Activated T-cell treated with anti-CD3 and anti-CD28 coated beads, Interleukin-2, amount 50 U/mL, for 72 hours (primary cell): Measurements from ENCODE around the gene CCDC137. TPM values are rescaled to one million over a fixed set of nuclear protein-coding genes. Genes with fewer than 3 reads are reported as not detected.

Experiments
- ATAC-seq, 2 donors: fragments of 150-1000 bp; cut with Tn5 transposase; replicated peaks in 1 of 2; 2 replicates each; pipeline ENCODE4 v1.10.0; 2021; ENCODE audit warnings: moderate library complexity in 2 of 2, mild to moderate bottlenecking in 1 of 2
- DNase-seq, 2 donors: peaks; one replicate each; pipeline ENCODE4 v3.0.0; 2021 to 2022; ENCODE audit warnings: mixed read lengths in 1 of 2
- H3K27ac Mint-ChIP-seq: one replicate; pipeline ENCODE4 v1.8.0; 2022; ENCODE audit warnings: mild to moderate bottlenecking, moderate library complexity, mixed read lengths
- H3K27me3 Mint-ChIP-seq: one replicate; pipeline ENCODE4 v1.8.0; 2022; ENCODE audit warnings: low read depth, mixed read lengths
- H3K36me3 Mint-ChIP-seq, 2 donors: one replicate each; pipeline ENCODE4 v1.8.0; 2022; ENCODE audit warnings: mixed read lengths in 2 of 2, mild to moderate bottlenecking in 1 of 2; ENCODE audit not compliant: insufficient read depth in 2 of 2
- H3K4me1 Mint-ChIP-seq: one replicate; pipeline ENCODE4 v1.8.0; 2022; ENCODE audit warnings: low read depth, mixed read lengths
- H3K4me3 Mint-ChIP-seq, 2 donors: one replicate each; pipeline ENCODE4 v1.8.0; 2022; ENCODE audit warnings: mild to moderate bottlenecking in 2 of 2, mixed read lengths in 2 of 2, moderate library complexity in 2 of 2
- H3K9me3 Mint-ChIP-seq, 2 donors: one replicate each; pipeline ENCODE4 v1.8.0; 2022; ENCODE audit warnings: mixed read lengths in 2 of 2
- total RNA-seq, 2 donors: library from RNA; stranded (reverse); gene quantifications; one replicate each; pipeline ENCODE4 v1.2.3, GENCODE V29; 2022

CCDC137 gene
- total RNA-seq, 2 donors from 2014 or later, result 26.1 to 46.5 TPM

DNA sequence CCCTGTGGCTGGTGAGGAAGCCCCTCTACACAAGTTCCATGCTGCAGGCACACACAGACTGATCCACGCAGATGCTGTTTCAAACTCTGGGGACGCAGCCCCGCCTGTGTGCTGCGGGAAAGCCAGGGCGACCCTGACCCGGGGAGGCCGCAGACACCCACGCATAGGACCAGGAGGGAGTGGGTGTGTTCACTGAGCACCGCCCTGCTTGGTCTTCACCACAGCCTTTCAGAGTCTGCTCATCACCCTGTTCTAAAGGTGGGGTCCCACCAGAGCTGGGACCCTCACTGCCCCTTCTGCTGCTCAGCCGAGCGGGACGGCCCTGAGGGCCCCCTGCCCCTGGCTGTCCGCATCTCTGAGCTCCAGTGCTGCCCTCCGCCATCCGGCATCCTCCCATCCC, 22.0 kb upstream of the CCDC137 start:
- no peak for DNase-seq
- no peaks in the 10 kb centered on the region for H3K36me3 Mint-ChIP-seq
- H3K9me3 Mint-ChIP-seq, result no peaks in the 10 kb centered on the region
- H3K27me3 Mint-ChIP-seq, result peaks cover 6% of the 10 kb centered on the region
- no peaks in the 10 kb centered on the region for H3K4me1 Mint-ChIP-seq
- no peak overlapping the region for H3K27ac Mint-ChIP-seq
- ATAC-seq, result no peak
- no peak overlapping the region for H3K4me3 Mint-ChIP-seq

DNA sequence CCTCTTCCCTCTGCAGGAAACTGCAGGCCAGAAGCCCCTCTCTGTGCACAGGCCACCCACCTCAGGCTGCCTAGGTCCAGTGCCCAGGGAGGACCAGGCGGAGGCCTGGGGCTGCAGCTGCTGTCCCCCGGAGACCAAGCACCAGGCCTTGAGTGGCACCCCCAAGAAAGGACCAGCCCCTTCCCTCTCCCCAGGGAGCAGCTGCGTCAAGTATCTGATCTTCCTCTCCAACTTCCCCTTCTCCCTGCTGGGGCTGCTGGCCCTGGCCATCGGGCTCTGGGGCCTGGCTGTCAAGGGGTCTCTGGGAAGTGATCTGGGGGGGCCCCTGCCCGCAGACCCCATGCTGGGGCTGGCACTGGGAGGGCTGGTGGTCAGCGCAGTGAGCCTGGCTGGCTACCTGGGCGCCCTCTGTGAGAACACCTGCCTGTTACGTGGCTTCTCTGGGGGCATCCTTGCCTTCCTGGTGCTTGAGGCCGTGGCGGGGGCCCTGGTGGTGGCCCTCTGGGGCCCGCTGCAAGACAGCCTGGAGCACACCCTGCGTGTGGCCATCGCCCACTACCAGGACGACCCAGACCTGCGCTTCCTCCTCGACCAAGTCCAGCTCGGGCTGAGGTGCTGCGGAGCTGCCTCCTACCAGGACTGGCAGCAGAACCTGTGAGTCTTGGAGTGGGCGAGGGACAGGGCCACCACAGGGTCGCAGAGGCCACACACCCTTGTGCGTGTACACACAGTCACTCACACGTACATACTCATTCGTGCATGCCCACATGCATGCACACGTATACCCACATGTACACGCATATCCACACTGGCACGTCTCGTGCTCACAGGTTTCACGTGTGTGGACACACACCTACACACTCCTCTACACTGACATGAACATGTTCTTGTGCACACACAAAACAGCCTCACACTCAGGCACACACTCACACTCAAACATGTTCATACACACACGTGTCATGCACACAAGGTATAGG, 21.3 kb upstream of the CCDC137 start:
- Mint-ChIP-seq H3K27me3 (peaks cover 6% of the 10 kb centered on the region), H3K9me3 (no peaks in the 10 kb centered on the region)

DNA sequence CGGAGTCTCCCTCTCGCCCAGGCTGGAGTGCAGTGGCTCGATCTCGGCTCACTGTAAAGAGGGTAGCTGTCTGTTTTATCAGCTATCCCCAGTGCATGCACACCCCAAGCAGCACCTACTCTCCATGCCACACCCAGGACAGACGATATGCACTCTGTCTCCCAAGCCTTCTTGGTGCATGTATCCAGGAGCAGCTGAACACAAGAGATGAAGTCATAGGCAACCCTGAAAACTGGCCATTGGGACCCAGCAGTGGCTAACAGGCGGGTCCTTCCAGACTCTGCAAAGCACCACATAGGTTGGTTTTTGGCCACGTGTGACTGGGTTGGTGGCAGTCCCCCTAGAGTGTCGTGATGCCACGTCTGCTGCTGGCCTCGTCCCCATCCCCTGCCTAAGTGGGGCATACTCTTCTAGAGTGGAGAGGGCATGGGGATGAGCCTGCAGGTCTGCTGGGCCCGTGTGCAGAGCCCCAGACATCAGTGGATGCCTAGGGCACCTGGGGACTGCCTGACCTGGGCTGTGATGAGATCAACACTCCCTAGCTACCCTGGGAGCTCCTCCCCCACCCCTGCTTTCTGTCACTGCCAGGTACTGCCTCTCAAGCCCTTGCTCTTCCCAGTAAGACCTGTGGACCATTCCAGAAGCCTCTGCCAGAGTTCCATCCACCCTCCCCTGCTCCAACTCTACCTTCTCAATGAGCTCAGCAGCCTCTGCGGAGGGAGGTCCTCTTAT, 19.5 kb upstream of the CCDC137 start:
- H3K4me1 Mint-ChIP-seq, result peaks cover 5% of the 10 kb centered on the region
- DNase-seq (no peak), ATAC-seq (no peak)
- no peak overlapping the region for H3K4me3 Mint-ChIP-seq
- H3K9me3 Mint-ChIP-seq, result no peaks in the 10 kb centered on the region
- peaks cover 12% of the 10 kb centered on the region for H3K27me3 Mint-ChIP-seq
- H3K36me3 Mint-ChIP-seq, result no peaks in the 10 kb centered on the region
- H3K27ac Mint-ChIP-seq, result no peak overlapping the region

More for the DNA sequence above, 21.3 kb upstream of the CCDC137 start:
- H3K36me3 Mint-ChIP-seq, result no peaks in the 10 kb centered on the region
- DNase-seq (no peak), ATAC-seq (no peak)
- no peak overlapping the region for H3K27ac Mint-ChIP-seq
- no peaks in the 10 kb centered on the region for H3K4me1 Mint-ChIP-seq
- H3K4me3 Mint-ChIP-seq, result no peak overlapping the region

DNA sequence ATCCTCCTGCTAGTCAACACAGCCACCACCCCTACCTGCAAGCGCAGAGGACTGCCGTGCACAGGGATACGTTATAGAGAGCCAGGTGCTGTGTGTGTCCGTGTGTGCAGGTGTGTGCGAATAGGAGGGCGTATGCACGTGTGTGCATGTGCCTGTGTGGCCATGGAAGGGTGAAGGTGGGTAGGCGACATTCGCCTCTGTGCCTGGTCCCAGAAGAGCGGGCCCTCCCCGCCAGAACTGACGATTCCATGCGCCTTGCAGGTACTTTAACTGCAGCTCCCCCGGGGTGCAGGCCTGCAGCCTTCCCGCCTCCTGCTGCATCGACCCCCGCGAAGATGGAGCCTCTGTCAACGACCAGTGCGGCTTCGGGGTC, 18.9 kb upstream of the CCDC137 start:
- no peak overlapping the region for H3K4me3 Mint-ChIP-seq
- H3K27ac Mint-ChIP-seq, result no peak overlapping the region
- ATAC-seq (no peak), DNase-seq (no peak)
- H3K4me1 Mint-ChIP-seq, result peaks cover 5% of the 10 kb centered on the region
- H3K9me3 Mint-ChIP-seq, result no peaks in the 10 kb centered on the region
- H3K27me3 Mint-ChIP-seq, result peaks cover 12% of the 10 kb centered on the region
- H3K36me3 Mint-ChIP-seq, result no peaks in the 10 kb centered on the region

DNA sequence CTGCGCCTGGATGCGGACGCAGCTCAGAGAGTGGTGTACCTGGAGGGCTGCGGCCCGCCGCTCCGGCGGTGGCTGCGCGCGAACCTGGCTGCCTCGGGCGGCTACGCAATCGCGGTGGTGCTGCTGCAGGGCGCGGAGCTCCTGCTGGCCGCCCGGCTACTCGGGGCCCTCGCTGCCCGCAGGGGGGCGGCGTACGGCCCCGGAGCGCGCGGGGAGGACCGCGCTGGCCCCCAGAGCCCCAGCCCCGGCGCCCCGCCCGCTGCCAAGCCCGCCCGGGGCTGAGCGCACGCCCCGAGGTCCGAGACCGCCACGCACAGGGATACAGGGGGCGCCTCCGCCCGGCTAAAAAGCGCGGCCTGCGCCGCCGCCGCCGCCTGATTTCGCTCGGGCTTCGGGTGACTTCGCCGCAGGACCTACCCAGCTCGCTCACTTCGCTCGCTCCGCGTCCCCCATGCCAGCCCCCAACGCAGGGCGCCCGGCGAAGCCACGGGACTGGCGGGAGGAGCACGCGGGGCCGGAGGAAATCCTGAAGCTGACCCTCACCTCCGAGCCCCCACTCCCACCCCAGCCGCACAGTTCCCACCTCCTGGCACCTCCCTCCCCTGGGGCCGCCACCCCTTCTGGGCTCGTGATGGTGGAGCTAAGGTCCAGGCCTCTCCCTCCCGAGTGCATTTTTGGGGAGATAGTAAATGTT, 18.4 kb upstream of the CCDC137 start:
- Mint-ChIP-seq H3K4me3 (no peak overlapping the region), H3K9me3 (no peaks in the 10 kb centered on the region), H3K36me3 (no peaks in the 10 kb centered on the region), H3K27ac (no peak overlapping the region), H3K4me1 (peaks cover 9% of the 10 kb centered on the region), H3K27me3 (peaks cover 12% of the 10 kb centered on the region)
- DNase-seq (no peak), ATAC-seq (no peak)

DNA sequence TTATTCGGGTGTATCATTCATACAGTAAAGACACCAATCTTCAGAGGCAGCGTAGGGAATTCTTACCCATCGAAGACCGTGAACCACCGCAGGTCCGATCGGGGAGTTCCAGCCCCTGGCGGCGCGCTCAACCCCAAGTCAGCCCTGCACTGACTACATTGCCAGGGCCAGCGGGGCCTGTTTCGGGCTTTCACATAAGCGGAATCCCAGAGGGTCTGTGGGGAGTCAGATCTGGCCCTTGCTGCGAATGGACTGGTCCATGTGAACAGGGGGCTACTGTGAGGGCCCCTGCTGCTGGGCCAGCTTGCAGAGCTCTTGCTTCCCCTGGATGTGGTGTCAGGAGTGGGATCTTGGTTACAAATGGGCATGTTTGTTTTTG, 17.8 kb upstream of the CCDC137 start:
- Mint-ChIP-seq H3K36me3 (no peaks in the 10 kb centered on the region), H3K4me3 (no peak overlapping the region), H3K4me1 (peaks cover 14% of the 10 kb centered on the region), H3K27me3 (peaks cover 12% of the 10 kb centered on the region), H3K27ac (no peak overlapping the region), H3K9me3 (no peaks in the 10 kb centered on the region)
- DNase-seq, result no peak
- no peak for ATAC-seq

DNA sequence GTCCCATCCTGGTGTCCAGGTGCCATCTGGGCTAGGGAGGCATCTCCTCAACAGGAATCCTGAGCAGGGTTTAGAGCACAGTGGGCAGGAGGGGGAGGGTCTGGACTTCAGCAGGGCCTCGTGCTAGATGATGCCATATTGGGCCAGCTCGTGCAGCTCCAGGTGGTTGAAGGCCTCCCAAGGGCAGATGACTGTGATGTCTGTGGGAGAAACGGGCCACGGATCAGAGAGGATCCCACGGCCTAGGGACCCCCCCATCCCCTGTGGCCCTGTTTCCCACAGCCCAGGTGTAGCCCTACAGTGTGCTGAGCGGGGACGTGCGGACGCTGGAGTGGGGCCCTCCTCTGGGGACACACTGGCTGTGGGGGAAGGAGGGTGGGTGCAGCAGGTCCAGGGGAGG, 15.6 kb upstream of the CCDC137 start:
- peaks cover 12% of the 10 kb centered on the region for H3K27me3 Mint-ChIP-seq
- no peak overlapping the region for H3K27ac Mint-ChIP-seq
- H3K4me1 Mint-ChIP-seq, result peaks cover 21% of the 10 kb centered on the region
- H3K36me3 Mint-ChIP-seq, result no peaks in the 10 kb centered on the region
- H3K9me3 Mint-ChIP-seq, result no peaks in the 10 kb centered on the region
- no peak for DNase-seq
- no peak for ATAC-seq
- no peak overlapping the region for H3K4me3 Mint-ChIP-seq

DNA sequence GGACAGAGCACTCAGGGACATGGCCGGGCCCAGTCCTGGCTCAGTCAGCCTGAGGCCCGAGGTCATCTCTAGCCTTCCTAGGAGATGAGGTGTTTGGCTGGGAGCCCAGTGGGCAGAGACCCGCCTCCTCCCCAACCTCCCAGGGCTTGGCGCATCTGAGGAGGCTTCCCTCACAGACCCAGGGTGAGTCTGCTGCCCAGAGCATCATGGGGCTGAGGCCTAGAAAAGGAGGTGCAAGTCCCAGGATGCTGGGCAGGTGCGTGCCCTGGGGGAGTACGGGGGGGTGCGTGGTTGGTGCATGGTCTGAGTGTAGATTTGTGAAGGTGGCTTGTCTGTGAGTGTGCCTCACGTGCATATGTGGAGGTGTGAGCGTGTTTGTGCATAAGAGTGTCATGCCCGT, 14.8 kb upstream of the CCDC137 start:
- Mint-ChIP-seq H3K4me1 (peaks cover 21% of the 10 kb centered on the region), H3K36me3 (no peaks in the 10 kb centered on the region), H3K27me3 (peaks cover 12% of the 10 kb centered on the region), H3K27ac (no peak overlapping the region), H3K9me3 (no peaks in the 10 kb centered on the region), H3K4me3 (peak overlapping the region in 1 of 2 donors; percentile 34)
- DNase-seq (no peak), ATAC-seq (no peak)

DNA sequence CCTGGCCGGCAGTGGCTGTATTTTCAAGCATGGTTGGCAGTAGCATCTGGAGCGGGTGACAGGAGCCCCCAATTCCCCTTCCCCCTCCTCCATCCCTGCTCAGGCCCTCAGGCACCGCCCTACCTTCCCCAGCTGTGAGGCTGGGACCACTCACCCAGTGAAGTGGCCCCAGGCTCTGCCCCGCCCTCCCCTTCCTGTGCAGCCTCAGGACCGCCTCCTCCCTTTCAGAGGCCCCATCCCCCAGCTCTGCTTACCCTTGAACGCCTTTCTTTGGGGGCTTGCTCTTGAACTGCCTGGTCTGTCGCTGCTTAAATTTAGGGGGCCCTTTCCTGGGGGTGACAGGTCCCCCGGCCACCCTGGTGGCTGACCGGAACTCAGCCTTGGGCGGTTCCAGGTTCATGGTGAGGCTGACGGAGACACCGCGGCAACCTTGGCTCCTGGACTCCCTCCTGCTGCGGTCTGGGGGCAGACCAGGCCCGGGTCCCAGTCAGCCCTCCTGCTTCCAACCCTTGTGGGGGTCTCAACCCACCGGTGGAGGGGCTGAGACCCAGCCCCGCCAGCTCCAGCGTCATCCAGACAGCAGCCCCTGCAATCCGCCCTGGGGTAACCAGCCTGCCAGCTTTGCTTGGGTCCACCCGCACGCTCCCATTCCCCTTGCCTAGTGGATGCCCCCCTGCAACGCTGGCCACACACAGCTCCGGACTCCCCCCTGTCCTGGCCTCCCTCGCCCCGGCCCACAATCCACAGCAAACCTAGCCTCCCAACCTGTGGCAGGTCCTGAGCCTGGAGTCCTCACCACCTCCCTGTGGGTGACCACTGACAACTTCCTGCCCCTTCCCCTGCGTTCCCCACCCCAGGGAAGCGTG, 13.4 kb upstream of the CCDC137 start:
- Mint-ChIP-seq H3K27me3 (peaks cover 6% of the 10 kb centered on the region), H3K27ac (no peak overlapping the region), H3K4me1 (peaks cover 21% of the 10 kb centered on the region), H3K36me3 (no peaks in the 10 kb centered on the region), H3K9me3 (no peaks in the 10 kb centered on the region), H3K4me3 (peak overlapping the region; percentile 74 to 83)
- DNase-seq (peak in 1 of 2 donors; percentile 49), ATAC-seq (peak; percentile 70 to 71)

DNA sequence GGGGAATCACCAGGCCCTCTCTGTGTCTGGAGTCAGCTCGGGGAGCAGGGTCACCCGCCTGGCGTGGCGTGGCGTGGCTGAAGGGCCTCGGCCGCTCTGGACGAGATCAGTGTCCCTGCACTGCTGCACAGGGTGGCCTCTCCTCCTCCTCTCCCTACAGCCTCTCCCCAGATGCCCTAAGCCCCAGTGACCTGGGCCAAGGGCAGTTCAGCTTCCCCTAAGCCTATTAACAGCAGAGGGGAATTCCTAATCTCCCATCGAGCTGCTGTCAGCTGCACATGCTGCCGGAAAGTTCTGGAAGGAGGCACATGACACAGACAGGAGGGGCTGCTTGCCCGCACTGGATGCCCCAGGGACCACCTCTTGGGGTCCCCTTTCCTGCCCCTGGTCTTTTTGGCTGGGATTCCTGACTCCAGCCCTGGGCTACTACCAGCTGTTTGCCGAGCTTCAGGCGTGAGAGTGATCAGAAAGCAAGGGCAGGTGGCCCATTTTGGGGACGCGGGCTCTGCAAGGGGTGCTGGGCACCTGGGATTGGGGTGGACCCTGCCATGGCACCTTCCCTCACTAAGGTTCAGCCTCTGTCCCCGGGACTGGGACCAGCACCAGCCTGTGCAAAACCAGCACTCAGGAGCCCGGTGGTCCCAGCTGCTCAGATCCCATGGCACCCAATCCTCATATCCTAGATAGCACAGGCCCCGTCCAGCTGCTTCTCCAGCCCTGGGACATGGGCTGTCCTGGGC, 11.0 kb upstream of the CCDC137 start:
- Mint-ChIP-seq H3K9me3 (no peaks in the 10 kb centered on the region), H3K27me3 (peaks cover 6% of the 10 kb centered on the region), H3K36me3 (no peaks in the 10 kb centered on the region), H3K27ac (no peak overlapping the region), H3K4me1 (peaks cover 21% of the 10 kb centered on the region), H3K4me3 (no peak overlapping the region)
- ATAC-seq, result no peak
- DNase-seq, result no peak

DNA sequence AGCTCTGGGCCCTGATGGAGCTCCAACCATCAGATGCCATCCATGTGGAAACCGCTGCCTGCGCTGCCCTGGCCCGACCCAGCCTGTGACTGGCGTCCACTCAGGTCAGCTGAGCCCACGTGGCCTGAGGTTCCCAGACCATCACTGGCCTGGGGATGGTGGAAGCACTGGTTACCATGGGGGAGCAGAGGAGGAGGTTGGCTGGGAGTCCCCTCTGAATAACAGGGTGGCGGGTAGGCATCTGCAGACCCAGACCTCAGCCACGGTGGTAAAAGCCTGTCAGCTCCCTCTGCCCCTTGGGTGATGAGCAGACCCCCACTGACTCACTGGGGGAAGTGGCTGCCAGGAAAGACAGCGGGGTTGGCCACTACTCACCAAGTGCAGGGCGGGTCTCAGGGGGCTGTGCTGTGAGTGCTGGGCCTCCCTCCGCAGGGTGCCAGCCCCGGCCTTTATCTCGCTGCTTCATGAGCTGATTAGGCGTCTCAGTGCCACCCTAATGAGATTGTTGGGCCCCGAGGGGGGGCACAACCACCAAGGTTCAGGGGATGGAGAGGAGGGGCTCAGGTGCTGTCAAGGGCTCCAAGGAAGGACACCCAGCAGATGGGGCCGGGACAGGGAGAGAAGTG, 10.3 kb upstream of the CCDC137 start, which contains the start of gene PDE6G:
TSS of gene PDE6G (minus strand) at position 425 of the 626 bp plus-strand sequence. CDS start 3,237 bp downstream, outside the sequence.
- Mint-ChIP-seq H3K27ac (no peak within 1 kb of the TSS), H3K9me3 (no peaks in the 10 kb centered on the region), H3K4me1 (peaks cover 21% of the 10 kb centered on the region), H3K4me3 (no peak within 1 kb of the TSS), H3K36me3 (no peaks in the 10 kb centered on the region), H3K27me3 (peaks cover 6% of the 10 kb centered on the region)
- no peak for ATAC-seq
- DNase-seq, result no peak
